ENCODE measurements around the gene PRSS3.
"Not testable (repeated sequence)": the region's sequence is repeated elsewhere in the genome, so short reads cannot be mapped to it uniquely, and the experiment has no call there.

The PRSS3 gene

GRCh38 chr9:33808979-33809322 is 13.6 kb downstream of the PRSS3 start:
- H3K9me3 ChIP-seq; H3K4me1 ChIP-seq (ENCODE audit: control insufficient read depth in 1 of 2, insufficient read depth in 1 of 2, low read depth in 1 of 2, low read length in 1 of 2); H3K27ac ChIP-seq; H3K36me3 ChIP-seq; H3K4me3 ChIP-seq (ENCODE audit: low read depth in 1 of 2, low read length in 1 of 2); H3K27me3 ChIP-seq: not testable (repeated sequence)

- Histone ChIP-seq H3K4me1 (ENCODE audit: control insufficient read depth in 1 of 2, insufficient read depth in 1 of 2, low read depth in 1 of 2, low read length in 1 of 2) (peaks cover 9 to 11% of the 10 kb centered on the region in 2 experiments), H3K27me3 (no peaks in the 10 kb centered on the region), H3K27ac (no peak overlapping the region), H3K9me3 (no peaks in the 10 kb centered on the region), H3K36me3 (no peaks in the 10 kb centered on the region), H3K4me3 (ENCODE audit: low read depth in 1 of 2, low read length in 1 of 2) (no peak overlapping the region)
- TF ChIP-seq CTCF (IDR thresholded peaks at IDR 0.05), result no peak
These were observed 14.1 kb downstream of the PRSS3 start for GRCh38 chr9:33809506-33809905.

GRCh38 chr9:33813712-33814641 is 18.6 kb downstream of the PRSS3 start:
- Histone ChIP-seq H3K9me3 (no peaks in the 10 kb centered on the region), H3K27me3 (no peaks in the 10 kb centered on the region), H3K4me3 (ENCODE audit: low read depth in 1 of 2, low read length in 1 of 2) (peak overlapping the region; percentile 91 to 98), H3K4me1 (ENCODE audit: control insufficient read depth in 1 of 2, insufficient read depth in 1 of 2, low read depth in 1 of 2, low read length in 1 of 2) (peaks cover 31 to 35% of the 10 kb centered on the region in 2 experiments), H3K27ac (peak overlapping the region; percentile 96), H3K36me3 (no peaks in the 10 kb centered on the region)
- peak; percentile 45 for TF ChIP-seq CTCF (IDR thresholded peaks at IDR 0.05)

- Histone ChIP-seq H3K36me3 (no peaks in the 10 kb centered on the region), H3K4me3 (ENCODE audit: low read depth in 1 of 2, low read length in 1 of 2) (peak overlapping the region; percentile 91 to 98)
- no peak for TF ChIP-seq CTCF (IDR thresholded peaks at IDR 0.05)
These were observed 20.4 kb downstream of the PRSS3 start for GRCh38 chr9:33815781-33816180.

GRCh38 chr9:33816327-33817252 is 21.2 kb downstream of the PRSS3 start, which contains the start of gene UBE2R2:
TSS of gene UBE2R2 (plus strand) at chr9:33817160. CDS start at chr9:33817758, 598 bp downstream.
- Histone ChIP-seq H3K27me3 (no peaks in the 10 kb centered on the region), H3K4me1 (ENCODE audit: control insufficient read depth in 1 of 2, insufficient read depth in 1 of 2, low read depth in 1 of 2, low read length in 1 of 2) (peaks cover 47 to 59% of the 10 kb centered on the region in 2 experiments), H3K9me3 (no peaks in the 10 kb centered on the region), H3K36me3 (no peaks in the 10 kb centered on the region), H3K4me3 (ENCODE audit: low read depth in 1 of 2, low read length in 1 of 2) (peak within 1 kb of the TSS; percentile 91 to 98), H3K27ac (peak within 1 kb of the TSS; percentile 96)
- TF ChIP-seq CTCF (IDR thresholded peaks at IDR 0.05), result peak; percentile 25

More at GRCh38 chr9:33815781-33816180, 20.4 kb downstream of the PRSS3 start:
- H3K27me3 ChIP-seq, result no peaks in the 10 kb centered on the region
- H3K9me3 ChIP-seq, result no peaks in the 10 kb centered on the region
- H3K4me1 ChIP-seq (ENCODE audit: control insufficient read depth in 1 of 2, insufficient read depth in 1 of 2, low read depth in 1 of 2, low read length in 1 of 2), result peaks cover 47 to 53% of the 10 kb centered on the region in 2 experiments
- peak overlapping the region; percentile 96 for H3K27ac ChIP-seq
